ENCODE measurements around the gene MINAR2. TPM values are rescaled to one million over a fixed set of nuclear protein-coding genes. Genes with fewer than 3 reads are reported as not detected.

MINAR2 gene
- total RNA-seq, 1 experiment from 2014 or later: not detected

DNA sequence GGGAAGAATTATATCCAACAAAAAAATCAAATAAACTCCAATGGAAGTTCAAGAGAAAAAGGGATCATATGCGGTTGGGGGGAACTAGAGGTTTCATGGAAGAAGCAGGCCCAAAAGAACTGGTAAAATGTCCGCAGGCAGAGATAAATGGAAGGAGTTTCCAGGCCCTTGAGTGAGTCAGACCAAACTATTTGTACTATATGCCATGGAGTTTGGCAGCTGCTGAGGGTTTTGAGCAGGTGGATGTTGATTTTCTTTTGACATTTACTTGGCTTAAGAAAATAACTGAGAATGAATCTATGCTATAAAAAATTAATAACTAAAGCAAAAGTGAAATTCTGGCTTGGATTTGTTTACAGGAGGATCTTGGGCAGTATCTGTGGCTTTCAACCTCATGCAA, 33.7 kb downstream of the MINAR2 start:
- Mint-ChIP-seq H3K9me3 (no peaks in the 10 kb centered on the region), H3K4me3 (no peak overlapping the region), H3K4me1 (no peaks in the 10 kb centered on the region), H3K36me3 (no peaks in the 10 kb centered on the region), H3K27me3 (ENCODE audit: low read depth) (no peaks in the 10 kb centered on the region), H3K27ac (no peak overlapping the region)
- no peak for ATAC-seq
- no peak for TF ChIP-seq NFATC4 (CRISPR knock-in tag; IDR thresholded peaks at IDR 0.05)
- TF ChIP-seq, protein P1, sequence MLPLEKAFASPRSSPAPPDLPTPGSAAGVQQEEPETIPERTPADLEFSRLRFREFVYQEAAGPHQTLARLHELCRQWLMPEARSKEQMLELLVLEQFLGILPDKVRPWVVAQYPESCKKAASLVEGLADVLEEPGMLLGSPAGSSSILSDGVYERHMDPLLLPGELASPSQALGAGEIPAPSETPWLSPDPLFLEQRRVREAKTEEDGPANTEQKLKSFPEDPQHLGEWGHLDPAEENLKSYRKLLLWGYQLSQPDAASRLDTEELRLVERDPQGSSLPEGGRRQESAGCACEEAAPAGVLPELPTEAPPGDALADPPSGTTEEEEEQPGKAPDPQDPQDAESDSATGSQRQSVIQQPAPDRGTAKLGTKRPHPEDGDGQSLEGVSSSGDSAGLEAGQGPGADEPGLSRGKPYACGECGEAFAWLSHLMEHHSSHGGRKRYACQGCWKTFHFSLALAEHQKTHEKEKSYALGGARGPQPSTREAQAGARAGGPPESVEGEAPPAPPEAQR (CRISPR knock-in tag; IDR thresholded peaks at IDR 0.05): no peak
- no peak for TF ChIP-seq ZMAT4 (CRISPR knock-in tag; IDR thresholded peaks at IDR 0.05)
- no peak for TF ChIP-seq USF1 (CRISPR knock-in tag; IDR thresholded peaks at IDR 0.05)
- no peak for TF ChIP-seq NR3C1 (CRISPR knock-in tag; conservative IDR thresholded peaks at IDR 0.05; ENCODE audit: low read depth)
- no peak for TF ChIP-seq CBFB (CRISPR knock-in tag; IDR thresholded peaks at IDR 0.05; ENCODE audit: low read depth)
- no peak for TF ChIP-seq CREB1 (CRISPR knock-in tag; IDR thresholded peaks at IDR 0.05)
- TF ChIP-seq, protein P2, sequence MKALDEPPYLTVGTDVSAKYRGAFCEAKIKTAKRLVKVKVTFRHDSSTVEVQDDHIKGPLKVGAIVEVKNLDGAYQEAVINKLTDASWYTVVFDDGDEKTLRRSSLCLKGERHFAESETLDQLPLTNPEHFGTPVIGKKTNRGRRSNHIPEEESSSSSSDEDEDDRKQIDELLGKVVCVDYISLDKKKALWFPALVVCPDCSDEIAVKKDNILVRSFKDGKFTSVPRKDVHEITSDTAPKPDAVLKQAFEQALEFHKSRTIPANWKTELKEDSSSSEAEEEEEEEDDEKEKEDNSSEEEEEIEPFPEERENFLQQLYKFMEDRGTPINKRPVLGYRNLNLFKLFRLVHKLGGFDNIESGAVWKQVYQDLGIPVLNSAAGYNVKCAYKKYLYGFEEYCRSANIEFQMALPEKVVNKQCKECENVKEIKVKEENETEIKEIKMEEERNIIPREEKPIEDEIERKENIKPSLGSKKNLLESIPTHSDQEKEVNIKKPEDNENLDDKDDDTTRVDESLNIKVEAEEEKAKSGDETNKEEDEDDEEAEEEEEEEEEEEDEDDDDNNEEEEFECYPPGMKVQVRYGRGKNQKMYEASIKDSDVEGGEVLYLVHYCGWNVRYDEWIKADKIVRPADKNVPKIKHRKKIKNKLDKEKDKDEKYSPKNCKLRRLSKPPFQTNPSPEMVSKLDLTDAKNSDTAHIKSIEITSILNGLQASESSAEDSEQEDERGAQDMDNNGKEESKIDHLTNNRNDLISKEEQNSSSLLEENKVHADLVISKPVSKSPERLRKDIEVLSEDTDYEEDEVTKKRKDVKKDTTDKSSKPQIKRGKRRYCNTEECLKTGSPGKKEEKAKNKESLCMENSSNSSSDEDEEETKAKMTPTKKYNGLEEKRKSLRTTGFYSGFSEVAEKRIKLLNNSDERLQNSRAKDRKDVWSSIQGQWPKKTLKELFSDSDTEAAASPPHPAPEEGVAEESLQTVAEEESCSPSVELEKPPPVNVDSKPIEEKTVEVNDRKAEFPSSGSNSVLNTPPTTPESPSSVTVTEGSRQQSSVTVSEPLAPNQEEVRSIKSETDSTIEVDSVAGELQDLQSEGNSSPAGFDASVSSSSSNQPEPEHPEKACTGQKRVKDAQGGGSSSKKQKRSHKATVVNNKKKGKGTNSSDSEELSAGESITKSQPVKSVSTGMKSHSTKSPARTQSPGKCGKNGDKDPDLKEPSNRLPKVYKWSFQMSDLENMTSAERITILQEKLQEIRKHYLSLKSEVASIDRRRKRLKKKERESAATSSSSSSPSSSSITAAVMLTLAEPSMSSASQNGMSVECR (CRISPR knock-in tag; IDR thresholded peaks at IDR 0.05; ENCODE audit: borderline replicate concordance): no peak
- no peak for TF ChIP-seq KAT7 (CRISPR knock-in tag; IDR thresholded peaks at IDR 0.05; ENCODE audit: borderline replicate concordance)
- TF ChIP-seq, protein P3, sequence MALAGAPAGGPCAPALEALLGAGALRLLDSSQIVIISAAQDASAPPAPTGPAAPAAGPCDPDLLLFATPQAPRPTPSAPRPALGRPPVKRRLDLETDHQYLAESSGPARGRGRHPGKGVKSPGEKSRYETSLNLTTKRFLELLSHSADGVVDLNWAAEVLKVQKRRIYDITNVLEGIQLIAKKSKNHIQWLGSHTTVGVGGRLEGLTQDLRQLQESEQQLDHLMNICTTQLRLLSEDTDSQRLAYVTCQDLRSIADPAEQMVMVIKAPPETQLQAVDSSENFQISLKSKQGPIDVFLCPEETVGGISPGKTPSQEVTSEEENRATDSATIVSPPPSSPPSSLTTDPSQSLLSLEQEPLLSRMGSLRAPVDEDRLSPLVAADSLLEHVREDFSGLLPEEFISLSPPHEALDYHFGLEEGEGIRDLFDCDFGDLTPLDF (CRISPR knock-in tag; IDR thresholded peaks at IDR 0.05): no peak
- TF ChIP-seq ZNF416 (CRISPR knock-in tag; IDR thresholded peaks at IDR 0.05): no peak
- TF ChIP-seq SOX15 (CRISPR knock-in tag; IDR thresholded peaks at IDR 0.05): no peak
- no peak for TF ChIP-seq JAZF1 (CRISPR knock-in tag; IDR thresholded peaks at IDR 0.05)
- TF ChIP-seq, protein P4, sequence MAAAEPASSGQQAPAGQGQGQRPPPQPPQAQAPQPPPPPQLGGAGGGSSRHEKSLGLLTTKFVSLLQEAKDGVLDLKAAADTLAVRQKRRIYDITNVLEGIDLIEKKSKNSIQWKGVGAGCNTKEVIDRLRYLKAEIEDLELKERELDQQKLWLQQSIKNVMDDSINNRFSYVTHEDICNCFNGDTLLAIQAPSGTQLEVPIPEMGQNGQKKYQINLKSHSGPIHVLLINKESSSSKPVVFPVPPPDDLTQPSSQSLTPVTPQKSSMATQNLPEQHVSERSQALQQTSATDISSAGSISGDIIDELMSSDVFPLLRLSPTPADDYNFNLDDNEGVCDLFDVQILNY (CRISPR knock-in tag; IDR thresholded peaks at IDR 0.05): no peak
- no peak for TF ChIP-seq ZNF671 (CRISPR knock-in tag; IDR thresholded peaks at IDR 0.05)
- TF ChIP-seq GABPB1 (CRISPR knock-in tag; IDR thresholded peaks at IDR 0.05): no peak
- DNase-seq (ENCODE audit: low spot score): no peak
- ChIA-PET POLR2A (no interaction called here), CTCF (interaction anchor here (1.3 kb wide), 1 partner anchor 10 kb away, joined by 5 read pairs; no protein-coding TSS in a partner anchor)

- ChIA-PET POLR2A (no interaction called here), CTCF (interaction anchor here (0.8 kb wide), 1 partner anchor 49 kb away, joined by 3 read pairs; no protein-coding TSS in a partner anchor)
- peaks cover 6% of the 10 kb centered on the region for H3K4me1 Mint-ChIP-seq
- ATAC-seq (no peak), DNase-seq (ENCODE audit: low spot score) (no peak)
- no peak overlapping the region for H3K4me3 Mint-ChIP-seq
- peaks cover 13% of the 10 kb centered on the region for H3K36me3 Mint-ChIP-seq
- peaks cover 3% of the 10 kb centered on the region; the same call in 1 of the 2 replicates for H3K27me3 Mint-ChIP-seq (ENCODE audit: low read depth)
- H3K27ac Mint-ChIP-seq: no peak overlapping the region
- H3K9me3 Mint-ChIP-seq: peaks cover 36% of the 10 kb centered on the region
- TF ChIP-seq NFYB (CRISPR knock-in tag; conservative IDR thresholded peaks at IDR 0.05; ENCODE audit: low read depth) (no peak), NR3C1 (CRISPR knock-in tag; conservative IDR thresholded peaks at IDR 0.05; ENCODE audit: low read depth) (no peak), RORB (CRISPR knock-in tag; IDR thresholded peaks at IDR 0.05) (no peak), CREM (CRISPR knock-in tag; IDR thresholded peaks at IDR 0.05) (no peak), ZNF423 (CRISPR knock-in tag; IDR thresholded peaks at IDR 0.05) (no peak), ERG (CRISPR knock-in tag; IDR thresholded peaks at IDR 0.05) (no peak), CBFB (CRISPR knock-in tag; IDR thresholded peaks at IDR 0.05; ENCODE audit: low read depth) (no peak)
- TF ChIP-seq, protein P2 (CRISPR knock-in tag; IDR thresholded peaks at IDR 0.05; ENCODE audit: borderline replicate concordance): no peak
Measured at GRCh38 chr5:129803403-129803802, 55.5 kb downstream of the MINAR2 start.
